WTC11 (cell line): Measurements from ENCODE around the gene MT1M. TPM values are rescaled to one million over a fixed set of nuclear protein-coding genes. Genes with fewer than 3 reads are reported as not detected.

Experiments used
- ATAC-seq: fragments of 200-7000 bp; cut with Tn5 transposase; 2 replicates; pipeline ENCODE4 v1.10.0; 2021; ENCODE audit warnings: mild to moderate bottlenecking, moderate library complexity
- CTCF ChIA-PET: fragments of 300-600 bp; sonication (Branson Sonifier 250); formaldehyde crosslinking; loops from one replicate; lab custom pipeline; 2021; ENCODE audit warnings: antibody characterized with exemption; lab: Charles Lee
- POLR2A ChIA-PET: fragments of 350-600 bp; sonication (Branson Sonifier 250); formaldehyde crosslinking; loops from one replicate; lab custom pipeline; 2021; ENCODE audit warnings: antibody characterized with exemption; lab: Charles Lee
- DNase-seq: peaks from one replicate; pipeline ENCODE4 v3.0.0; 2021; ENCODE audit warnings: low spot score
- H3K27ac Mint-ChIP-seq: 2 replicates; pipeline ENCODE4 v1.8.0; 2021; ENCODE audit warnings: mixed read lengths
- H3K27me3 Mint-ChIP-seq: 2 replicates; pipeline ENCODE4 v1.8.0; 2021; ENCODE audit warnings: low read depth, mild to moderate bottlenecking, moderate library complexity, mixed read lengths
- H3K36me3 Mint-ChIP-seq: 2 replicates; pipeline ENCODE4 v1.8.0; 2021; ENCODE audit warnings: mixed read lengths
- H3K4me1 Mint-ChIP-seq: 2 replicates; pipeline ENCODE4 v1.8.0; 2022; ENCODE audit warnings: mixed read lengths
- H3K4me3 Mint-ChIP-seq: 2 replicates; pipeline ENCODE4 v1.8.0; 2021; ENCODE audit warnings: mild to moderate bottlenecking, moderate library complexity, mixed read lengths
- H3K9me3 Mint-ChIP-seq: 2 replicates; pipeline ENCODE4 v1.8.0; 2021; ENCODE audit warnings: mixed read lengths
- CBFB ChIP-seq: sonication (generic); formaldehyde crosslinking; IDR thresholded peaks from 2 replicates; pipeline ENCODE4 v1.8.1; 2022; ENCODE audit warnings: mild to moderate bottlenecking, low read depth, missing genetic modification reagents
- ETV6 ChIP-seq: sonication (generic); formaldehyde crosslinking; IDR thresholded peaks from 2 replicates; pipeline ENCODE4 v1.8.1; 2022; ENCODE audit warnings: mild to moderate bottlenecking, missing genetic modification reagents
- FOXP4 ChIP-seq: sonication (generic); formaldehyde crosslinking; IDR thresholded peaks from 2 replicates; pipeline ENCODE4 v1.8.0; 2022; ENCODE audit warnings: mild to moderate bottlenecking, missing genetic modification reagents
- GTF2I ChIP-seq: fragments of 250-450 bp; sonication (Bioruptor Pico); conservative IDR thresholded peaks from 2 replicates; pipeline ENCODE4 v1.4.0; 2021; ENCODE audit warnings: mild to moderate bottlenecking
- MAX ChIP-seq: sonication (generic); formaldehyde crosslinking; IDR thresholded peaks from 2 replicates; pipeline ENCODE4 v1.8.0; 2022; ENCODE audit warnings: mild to moderate bottlenecking, missing genetic modification reagents
- MYBL2 ChIP-seq: sonication (generic); formaldehyde crosslinking; IDR thresholded peaks from 2 replicates; pipeline ENCODE4 v1.8.1; 2023; ENCODE audit warnings: mild to moderate bottlenecking, moderate library complexity, missing genetic modification reagents
- NR2C2 ChIP-seq: sonication (generic); formaldehyde crosslinking; IDR thresholded peaks from 2 replicates; pipeline ENCODE4 v1.8.0; 2022; ENCODE audit warnings: mild to moderate bottlenecking, missing genetic modification reagents
- SP1 ChIP-seq: sonication (generic); formaldehyde crosslinking; conservative IDR thresholded peaks from 2 replicates; pipeline ENCODE4 v1.8.1; 2022; ENCODE audit warnings: missing genetic modification reagents
- total RNA-seq: library from RNA; stranded (reverse); gene quantifications from 3 replicates; pipeline ENCODE4 v1.2.3, GENCODE V29; 2021
- TF ChIP-seq, protein P1 (sequence below): sonication (generic); formaldehyde crosslinking; IDR thresholded peaks from 2 replicates; pipeline ENCODE4 v1.8.1; 2023; ENCODE audit warnings: mild to moderate bottlenecking, moderate library complexity, missing genetic modification reagents
- TF ChIP-seq, protein P2 (sequence below): sonication (generic); formaldehyde crosslinking; conservative IDR thresholded peaks from 2 replicates; pipeline ENCODE4 v1.8.1; 2022; ENCODE audit warnings: mild to moderate bottlenecking, missing genetic modification reagents
- TF ChIP-seq, protein P3 (sequence below): sonication (generic); formaldehyde crosslinking; IDR thresholded peaks from 2 replicates; pipeline ENCODE4 v1.8.1; 2023; ENCODE audit warnings: mild to moderate bottlenecking, missing genetic modification reagents
- TF ChIP-seq, protein P4 (sequence below): sonication (generic); formaldehyde crosslinking; IDR thresholded peaks from 2 replicates; pipeline ENCODE4 v1.8.1; 2023; ENCODE audit warnings: mild to moderate bottlenecking, missing genetic modification reagents, borderline replicate concordance

MT1M gene
- total RNA-seq, 1 experiment from 2014 or later: 4.7 TPM

- TF ChIP-seq GTF2I: no peak
Measured at GRCh38 chr16:56653218-56653617, 20.8 kb downstream of the MT1M start (continued).

DNA sequence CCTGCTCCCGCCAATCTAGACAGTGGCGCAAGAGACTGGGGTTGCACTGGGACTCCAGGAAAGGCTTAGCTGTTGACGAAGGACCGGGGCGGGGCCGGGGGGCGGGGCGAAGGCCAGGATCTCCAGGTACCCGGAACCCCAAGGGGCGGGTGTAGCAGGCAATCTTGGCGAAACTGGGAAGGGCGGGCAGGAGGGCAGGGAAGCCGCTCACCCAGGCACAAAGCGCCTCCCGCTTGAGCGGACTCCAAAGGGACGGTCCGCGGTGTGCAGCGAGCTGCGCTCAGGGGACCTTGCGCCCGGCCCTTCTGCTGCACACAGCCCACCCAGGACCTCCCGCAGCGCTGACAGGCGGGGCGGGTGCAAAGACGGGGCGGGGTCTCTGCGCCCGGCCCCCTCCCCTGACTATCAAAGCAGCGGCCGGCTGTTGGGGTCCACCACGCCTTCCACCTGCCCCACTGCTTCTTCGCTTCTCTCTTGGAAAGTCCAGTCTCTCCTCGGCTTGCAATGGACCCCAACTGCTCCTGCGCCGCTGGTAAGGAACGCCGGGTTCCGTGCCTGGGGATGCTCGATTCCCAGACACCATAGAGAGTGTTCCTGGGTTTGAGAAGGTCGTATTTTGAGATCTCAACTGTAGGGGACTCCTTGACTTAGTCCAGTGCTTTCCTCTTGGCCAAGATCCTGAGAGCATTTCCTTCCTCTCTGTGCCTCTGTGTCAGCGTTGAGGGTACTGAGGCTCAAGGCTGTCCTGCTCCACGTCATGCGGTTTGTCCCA, 25.3 kb downstream of the MT1M start, which contains the start of gene MT1F:
TSS of gene MT1F (plus strand) at position 405 of the 772 bp plus-strand sequence. CDS start at position 505, 100 bp downstream.
- TF ChIP-seq FOXP4 (CRISPR knock-in tag) (peak; percentile 18; the same call in 1 of the 2 replicates), SP1 (CRISPR knock-in tag) (peak; percentile 66), MYBL2 (CRISPR knock-in tag) (no peak), MAX (CRISPR knock-in tag) (0 out of 2 replicates have a peak, but pooled peaks have one; percentile 17), NR2C2 (CRISPR knock-in tag) (no peak), CBFB (CRISPR knock-in tag) (0 out of 2 replicates have a peak, but pooled peaks have one; percentile 62), ETV6 (CRISPR knock-in tag) (0 out of 2 replicates have a peak, but pooled peaks have one; percentile 22)
- TF ChIP-seq, protein P1, sequence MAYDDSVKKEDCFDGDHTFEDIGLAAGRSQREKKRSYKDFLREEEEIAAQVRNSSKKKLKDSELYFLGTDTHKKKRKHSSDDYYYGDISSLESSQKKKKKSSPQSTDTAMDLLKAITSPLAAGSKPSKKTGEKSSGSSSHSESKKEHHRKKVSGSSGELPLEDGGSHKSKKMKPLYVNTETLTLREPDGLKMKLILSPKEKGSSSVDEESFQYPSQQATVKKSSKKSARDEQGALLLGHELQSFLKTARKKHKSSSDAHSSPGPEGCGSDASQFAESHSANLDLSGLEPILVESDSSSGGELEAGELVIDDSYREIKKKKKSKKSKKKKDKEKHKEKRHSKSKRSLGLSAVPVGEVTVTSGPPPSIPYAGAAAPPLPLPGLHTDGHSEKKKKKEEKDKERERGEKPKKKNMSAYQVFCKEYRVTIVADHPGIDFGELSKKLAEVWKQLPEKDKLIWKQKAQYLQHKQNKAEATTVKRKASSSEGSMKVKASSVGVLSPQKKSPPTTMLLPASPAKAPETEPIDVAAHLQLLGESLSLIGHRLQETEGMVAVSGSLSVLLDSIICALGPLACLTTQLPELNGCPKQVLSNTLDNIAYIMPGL (CRISPR knock-in tag): 0 out of 2 replicates have a peak, but pooled peaks have one; percentile 59
- TF ChIP-seq, protein P2, sequence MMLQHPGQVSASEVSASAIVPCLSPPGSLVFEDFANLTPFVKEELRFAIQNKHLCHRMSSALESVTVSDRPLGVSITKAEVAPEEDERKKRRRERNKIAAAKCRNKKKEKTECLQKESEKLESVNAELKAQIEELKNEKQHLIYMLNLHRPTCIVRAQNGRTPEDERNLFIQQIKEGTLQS (CRISPR knock-in tag): no peak
- TF ChIP-seq, protein P3, sequence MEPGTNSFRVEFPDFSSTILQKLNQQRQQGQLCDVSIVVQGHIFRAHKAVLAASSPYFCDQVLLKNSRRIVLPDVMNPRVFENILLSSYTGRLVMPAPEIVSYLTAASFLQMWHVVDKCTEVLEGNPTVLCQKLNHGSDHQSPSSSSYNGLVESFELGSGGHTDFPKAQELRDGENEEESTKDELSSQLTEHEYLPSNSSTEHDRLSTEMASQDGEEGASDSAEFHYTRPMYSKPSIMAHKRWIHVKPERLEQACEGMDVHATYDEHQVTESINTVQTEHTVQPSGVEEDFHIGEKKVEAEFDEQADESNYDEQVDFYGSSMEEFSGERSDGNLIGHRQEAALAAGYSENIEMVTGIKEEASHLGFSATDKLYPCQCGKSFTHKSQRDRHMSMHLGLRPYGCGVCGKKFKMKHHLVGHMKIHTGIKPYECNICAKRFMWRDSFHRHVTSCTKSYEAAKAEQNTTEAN (CRISPR knock-in tag): 0 out of 2 replicates have a peak, but pooled peaks have one; percentile 36
- TF ChIP-seq, protein P4, sequence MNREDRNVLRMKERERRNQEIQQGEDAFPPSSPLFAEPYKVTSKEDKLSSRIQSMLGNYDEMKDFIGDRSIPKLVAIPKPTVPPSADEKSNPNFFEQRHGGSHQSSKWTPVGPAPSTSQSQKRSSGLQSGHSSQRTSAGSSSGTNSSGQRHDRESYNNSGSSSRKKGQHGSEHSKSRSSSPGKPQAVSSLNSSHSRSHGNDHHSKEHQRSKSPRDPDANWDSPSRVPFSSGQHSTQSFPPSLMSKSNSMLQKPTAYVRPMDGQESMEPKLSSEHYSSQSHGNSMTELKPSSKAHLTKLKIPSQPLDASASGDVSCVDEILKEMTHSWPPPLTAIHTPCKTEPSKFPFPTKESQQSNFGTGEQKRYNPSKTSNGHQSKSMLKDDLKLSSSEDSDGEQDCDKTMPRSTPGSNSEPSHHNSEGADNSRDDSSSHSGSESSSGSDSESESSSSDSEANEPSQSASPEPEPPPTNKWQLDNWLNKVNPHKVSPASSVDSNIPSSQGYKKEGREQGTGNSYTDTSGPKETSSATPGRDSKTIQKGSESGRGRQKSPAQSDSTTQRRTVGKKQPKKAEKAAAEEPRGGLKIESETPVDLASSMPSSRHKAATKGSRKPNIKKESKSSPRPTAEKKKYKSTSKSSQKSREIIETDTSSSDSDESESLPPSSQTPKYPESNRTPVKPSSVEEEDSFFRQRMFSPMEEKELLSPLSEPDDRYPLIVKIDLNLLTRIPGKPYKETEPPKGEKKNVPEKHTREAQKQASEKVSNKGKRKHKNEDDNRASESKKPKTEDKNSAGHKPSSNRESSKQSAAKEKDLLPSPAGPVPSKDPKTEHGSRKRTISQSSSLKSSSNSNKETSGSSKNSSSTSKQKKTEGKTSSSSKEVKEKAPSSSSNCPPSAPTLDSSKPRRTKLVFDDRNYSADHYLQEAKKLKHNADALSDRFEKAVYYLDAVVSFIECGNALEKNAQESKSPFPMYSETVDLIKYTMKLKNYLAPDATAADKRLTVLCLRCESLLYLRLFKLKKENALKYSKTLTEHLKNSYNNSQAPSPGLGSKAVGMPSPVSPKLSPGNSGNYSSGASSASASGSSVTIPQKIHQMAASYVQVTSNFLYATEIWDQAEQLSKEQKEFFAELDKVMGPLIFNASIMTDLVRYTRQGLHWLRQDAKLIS: peak; percentile 47; the same call in 1 of the 2 replicates
- TF ChIP-seq, all 79 proteins: peak for 8
- Mint-ChIP-seq H3K27me3 (peaks cover 85% of the 10 kb centered on the region), H3K4me3 (peak within 1 kb of the TSS; percentile 95), H3K27ac (peak within 1 kb of the TSS; percentile 74; the same call in 1 of the 2 replicates), H3K4me1 (peaks cover 26% of the 10 kb centered on the region), H3K36me3 (0 out of 2 replicates have a peak, but pooled peaks cover 5% of the 10 kb centered on the region), H3K9me3 (no peaks in the 10 kb centered on the region)
- CTCF ChIA-PET: interaction anchor here (0.6 to 1.5 kb wide), 9 partner anchors 8 to 329 kb away, joined by 3 to 24 read pairs (median 4); no protein-coding TSS in a partner anchor
- POLR2A ChIA-PET: interaction anchor here (0.6 to 1.9 kb wide), 12 partner anchors 11 to 503 kb away, joined by 3 to 24 read pairs (median 4); partner anchors contain the start of genes MT1E, MT1H, MT1X and MT2A
- DNase-seq: peak; percentile 92
- peak; percentile 88 for ATAC-seq
